Measurements from ENCODE around the gene SLC20A1.
"Not testable (repeated sequence)": the region's sequence is repeated elsewhere in the genome, so short reads cannot be mapped to it uniquely, and the experiment has no call there.

The SLC20A1 gene

DNA sequence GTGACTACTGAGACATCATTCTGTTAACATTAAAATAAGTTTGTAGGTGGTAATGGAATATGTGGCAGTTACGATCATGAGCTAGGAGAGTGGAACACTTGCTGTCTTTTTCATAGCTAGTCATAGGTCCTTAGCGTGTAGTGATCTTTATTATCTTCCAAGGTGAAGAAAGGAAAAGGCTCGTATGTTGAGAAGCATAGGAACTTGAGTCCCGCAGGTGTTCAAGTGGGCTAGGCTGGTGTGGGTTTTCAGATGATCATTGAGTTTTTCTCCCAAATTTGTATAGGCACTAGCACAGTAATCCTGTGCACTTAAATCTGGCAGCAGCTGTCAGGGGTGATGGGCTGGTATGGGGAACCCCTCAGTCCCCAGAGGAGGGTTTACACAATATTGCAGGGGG lies 10.9 kb downstream of the SLC20A1 start:
- no peak for DNase-seq

DNA sequence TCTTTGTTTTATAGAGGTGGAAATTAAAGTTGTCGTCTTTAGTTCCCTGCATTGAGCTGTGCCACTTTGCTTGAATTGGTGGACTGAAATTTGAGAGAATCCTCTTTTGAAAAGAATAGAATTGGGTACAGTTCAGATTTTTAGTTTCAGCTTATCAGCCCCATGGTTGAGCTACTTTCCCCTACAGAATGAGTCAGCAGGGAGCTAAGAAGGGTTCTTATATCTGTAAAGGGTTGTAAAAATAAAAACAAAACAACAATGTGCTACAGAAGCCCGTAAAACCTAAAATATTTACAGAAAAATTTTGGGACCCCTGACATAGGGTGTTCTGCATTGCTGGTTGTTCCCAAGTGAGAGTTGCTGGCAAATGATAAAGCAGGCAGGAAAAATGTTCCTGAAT lies 12.6 kb downstream of the SLC20A1 start:
- no peak for DNase-seq

DNA sequence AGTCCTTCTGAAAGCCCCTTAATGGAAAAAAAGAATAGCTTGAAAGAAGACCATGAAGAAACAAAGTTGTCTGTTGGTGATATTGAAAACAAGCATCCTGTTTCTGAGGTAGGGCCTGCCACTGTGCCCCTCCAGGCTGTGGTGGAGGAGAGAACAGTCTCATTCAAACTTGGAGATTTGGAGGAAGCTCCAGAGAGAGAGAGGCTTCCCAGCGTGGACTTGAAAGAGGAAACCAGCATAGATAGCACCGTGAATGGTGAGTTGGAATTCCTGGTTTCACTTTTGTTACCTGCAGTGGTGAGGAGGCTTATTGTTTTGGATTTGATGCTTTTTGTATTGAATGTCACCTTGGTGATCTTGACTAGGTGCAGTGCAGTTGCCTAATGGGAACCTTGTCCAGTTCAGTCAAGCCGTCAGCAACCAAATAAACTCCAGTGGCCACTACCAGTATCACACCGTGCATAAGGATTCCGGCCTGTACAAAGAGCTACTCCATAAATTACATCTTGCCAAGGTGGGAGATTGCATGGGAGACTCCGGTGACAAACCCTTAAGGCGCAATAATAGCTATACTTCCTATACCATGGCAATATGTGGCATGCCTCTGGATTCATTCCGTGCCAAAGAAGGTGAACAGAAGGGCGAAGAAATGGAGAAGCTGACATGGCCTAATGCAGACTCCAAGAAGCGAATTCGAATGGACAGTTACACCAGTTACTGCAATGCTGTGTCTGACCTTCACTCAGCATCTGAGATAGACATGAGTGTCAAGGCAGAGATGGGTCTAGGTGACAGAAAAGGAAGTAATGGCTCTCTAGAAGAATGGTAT lies 13.3 kb downstream of the SLC20A1 start:
- DNase-seq = no peak

DNA sequence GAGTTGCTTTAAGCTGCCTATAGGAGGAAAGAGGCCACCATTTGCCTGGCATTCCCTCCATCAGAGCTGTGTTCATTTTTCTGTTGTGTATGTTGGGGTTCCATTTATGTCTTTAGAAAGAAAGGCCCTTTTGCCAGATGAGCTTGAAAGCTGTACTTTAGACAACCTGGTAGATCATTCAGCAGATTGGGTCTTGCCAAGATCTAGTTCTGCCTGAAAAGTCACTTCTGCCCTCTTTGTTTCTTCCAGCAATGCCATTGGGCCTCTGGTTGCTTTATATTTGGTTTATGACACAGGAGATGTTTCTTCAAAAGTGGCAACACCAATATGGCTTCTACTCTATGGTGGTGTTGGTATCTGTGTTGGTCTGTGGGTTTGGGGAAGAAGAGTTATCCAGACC lies 14.4 kb downstream of the SLC20A1 start:
- no peak for DNase-seq

DNA sequence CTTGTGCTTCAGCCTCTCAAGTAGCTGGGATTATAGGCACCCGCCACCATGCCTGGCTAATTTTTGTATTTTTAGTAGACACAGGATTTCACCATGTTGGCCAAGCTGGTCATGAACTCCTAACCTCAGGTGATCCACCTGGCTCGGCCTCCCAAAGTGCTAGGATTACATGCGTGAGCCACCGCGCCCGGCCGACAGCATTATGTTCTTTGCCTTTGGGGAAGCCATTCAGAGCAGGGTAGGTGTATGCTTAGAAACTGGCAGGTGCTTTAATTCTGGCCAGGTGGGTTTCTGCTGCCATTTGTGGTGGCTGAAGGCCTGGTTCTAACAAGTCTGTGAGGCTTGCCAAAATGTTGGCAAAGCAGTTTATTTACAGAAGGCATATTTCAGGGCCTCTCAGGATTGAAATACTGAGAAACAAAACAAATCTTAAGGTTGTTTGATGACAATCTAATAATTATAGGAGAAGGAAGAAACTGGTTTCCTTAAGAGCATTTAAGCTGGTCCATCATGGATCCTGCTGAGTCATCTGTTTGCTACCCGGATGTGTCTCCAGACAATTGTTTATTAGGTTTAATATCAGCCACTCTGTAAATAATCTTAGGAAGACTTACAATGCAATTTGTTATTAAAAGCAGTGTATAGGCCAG lies 16.0 kb downstream of the SLC20A1 start:
- no peak for DNase-seq

DNA sequence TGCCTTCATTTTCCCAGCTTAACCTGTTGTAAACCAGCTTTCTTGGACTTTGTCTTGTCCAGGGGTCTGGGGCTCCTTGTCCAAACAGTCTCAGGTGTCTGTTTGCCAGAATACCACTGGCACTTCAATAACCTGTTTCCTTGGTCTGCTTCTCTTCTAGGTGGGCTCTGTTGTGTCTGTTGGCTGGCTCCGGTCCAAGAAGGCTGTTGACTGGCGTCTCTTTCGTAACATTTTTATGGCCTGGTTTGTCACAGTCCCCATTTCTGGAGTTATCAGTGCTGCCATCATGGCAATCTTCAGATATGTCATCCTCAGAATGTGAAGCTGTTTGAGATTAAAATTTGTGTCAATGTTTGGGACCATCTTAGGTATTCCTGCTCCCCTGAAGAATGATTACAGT lies 17.0 kb downstream of the SLC20A1 start:
- DNase-seq = no peak

DNA sequence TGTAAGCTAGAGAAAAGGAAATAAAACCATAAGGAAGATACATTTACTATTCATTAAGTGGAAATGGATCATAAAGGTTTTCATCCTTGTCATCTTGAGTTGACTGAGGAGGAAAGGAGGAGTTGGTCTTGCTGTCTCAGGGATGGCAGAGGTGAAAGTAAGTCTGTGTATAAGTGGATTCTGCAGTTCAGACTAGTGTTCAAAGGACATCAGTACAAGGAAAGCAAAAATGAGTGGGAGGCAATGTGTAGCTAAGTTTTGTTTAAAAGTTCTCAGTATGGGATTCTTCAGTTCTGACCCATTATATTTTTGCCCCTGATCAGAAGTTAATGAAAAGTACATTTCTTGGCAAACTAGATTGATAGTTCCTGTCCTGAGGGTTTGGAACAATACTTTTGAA lies 18.9 kb downstream of the SLC20A1 start:
- no peak for DNase-seq

DNA sequence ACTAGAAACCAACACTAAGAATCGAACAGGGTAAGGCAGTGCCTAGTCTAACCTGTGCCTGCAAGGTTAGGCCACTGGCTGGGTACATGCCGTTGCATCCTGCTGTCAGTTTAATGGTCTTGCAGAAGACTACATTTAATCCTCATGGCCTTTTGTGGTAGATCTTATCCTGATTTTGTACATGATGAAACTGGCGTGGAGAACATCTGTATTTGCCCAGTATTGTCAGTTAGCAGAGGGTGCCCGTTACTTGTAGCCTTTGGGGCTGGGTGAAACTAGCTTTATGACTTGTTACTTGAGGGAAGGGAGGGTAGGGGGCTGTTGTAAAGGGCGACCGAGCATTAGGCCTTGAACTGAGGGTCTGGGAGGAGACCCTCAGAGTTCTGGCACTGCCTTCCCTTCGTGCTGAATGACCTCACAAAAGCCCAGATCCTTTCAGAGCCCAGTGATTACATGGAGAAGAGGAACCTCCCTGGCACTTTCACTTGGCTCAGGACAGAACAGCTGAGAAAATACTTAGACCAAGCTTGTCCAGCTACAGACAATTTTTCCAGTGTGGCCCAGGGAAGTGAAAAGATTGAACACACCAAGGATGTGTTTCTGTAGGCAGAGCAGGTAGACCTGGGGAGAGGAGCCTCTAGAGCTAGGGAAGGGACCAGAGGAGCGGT lies 19.5 kb downstream of the SLC20A1 start:
- no peak for DNase-seq

DNA sequence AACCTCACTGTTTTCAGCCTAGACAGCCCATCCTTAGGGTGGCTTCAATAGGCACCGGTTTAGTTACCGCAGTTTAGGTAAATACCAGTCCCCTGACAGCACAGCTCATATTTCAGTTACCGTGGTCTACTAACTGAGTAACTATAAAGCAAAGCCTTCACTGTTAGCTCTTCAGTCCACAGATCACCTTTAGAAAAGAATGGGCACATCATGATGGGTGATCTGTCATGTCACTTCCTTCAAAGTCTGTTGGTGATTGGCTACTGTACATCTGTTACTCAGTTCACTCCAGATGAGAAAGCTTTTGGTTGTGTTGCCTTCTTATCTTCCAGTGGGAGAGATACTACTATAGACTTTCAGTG lies 21.0 kb downstream of the SLC20A1 start:
- DNase-seq = no peak

DNA sequence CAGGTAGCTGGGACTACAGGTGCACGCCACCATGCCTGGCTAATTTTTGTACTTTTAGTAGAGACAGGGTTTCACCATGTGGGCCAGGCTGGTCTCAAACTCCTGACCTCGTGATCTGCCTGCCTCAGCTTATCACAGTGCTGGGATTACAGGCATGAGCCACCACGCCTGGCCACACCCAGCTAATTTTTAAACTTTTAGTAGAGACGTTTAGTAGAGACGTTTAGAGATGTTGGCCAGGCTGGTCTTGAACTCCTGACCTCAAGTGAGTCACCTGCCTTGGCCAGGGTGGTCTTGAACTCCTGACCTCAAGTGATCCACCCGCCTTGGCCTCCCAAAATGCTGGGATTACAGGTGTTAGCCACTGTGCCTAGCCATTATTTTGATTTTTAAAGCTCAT lies 21.8 kb downstream of the SLC20A1 start:
- DNase-seq = not testable (repeated sequence)

DNA sequence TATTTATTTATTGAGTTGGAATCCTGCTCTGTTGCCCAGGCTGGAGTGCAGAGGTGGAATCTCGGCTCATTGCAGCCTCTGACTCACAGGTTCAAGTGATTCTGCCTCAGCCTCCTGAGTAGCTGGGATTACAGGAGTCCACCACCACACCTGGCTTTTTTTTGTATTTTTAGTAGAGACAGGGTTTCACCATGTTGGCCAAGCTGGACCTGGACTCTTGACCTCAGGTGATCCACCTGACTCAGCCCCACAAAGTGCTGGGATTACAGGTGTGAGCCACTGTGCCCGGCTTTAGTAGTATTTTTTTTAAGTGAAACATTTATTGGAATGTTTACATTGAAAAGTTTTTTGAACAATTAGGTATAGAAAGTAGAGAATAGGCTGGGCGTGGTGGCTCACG lies 23.9 kb downstream of the SLC20A1 start:
- DNase-seq = no peak

DNA sequence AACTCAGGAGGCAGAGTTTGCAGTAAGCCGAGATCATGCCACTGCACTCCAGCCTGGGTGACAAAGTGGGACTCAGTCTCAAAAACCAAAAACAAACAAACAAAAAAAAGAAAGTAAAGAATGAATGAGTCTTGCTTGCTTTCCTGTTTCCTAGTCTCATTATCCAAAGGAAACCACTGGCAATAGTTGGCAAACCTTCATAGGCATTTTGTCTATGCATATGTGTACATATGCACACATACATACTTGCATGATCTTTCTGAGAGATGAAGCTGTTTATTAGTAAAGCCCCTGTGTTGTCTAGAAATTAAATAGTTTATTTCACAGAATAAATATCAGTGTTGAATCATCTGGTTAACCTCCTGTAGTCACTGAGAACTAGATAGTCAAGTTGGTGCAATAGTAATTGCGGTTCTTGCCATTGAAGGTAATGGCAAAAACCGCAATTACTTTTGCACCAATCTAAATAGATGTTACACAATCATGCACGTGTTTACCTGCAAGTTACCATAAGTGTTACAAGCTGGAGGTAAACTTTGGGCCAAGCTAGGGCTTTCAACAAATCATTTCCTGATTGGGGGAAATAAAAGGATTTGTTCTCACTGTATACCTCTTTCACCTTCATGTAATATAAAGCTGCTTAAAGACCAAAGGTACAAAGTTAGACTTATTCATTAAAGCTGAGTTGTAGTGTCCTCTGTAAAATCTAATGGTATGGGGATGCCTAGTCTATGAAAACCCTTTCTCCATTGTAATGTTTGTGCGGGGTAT lies 24.7 kb downstream of the SLC20A1 start:
- DNase-seq = no peak

DNA sequence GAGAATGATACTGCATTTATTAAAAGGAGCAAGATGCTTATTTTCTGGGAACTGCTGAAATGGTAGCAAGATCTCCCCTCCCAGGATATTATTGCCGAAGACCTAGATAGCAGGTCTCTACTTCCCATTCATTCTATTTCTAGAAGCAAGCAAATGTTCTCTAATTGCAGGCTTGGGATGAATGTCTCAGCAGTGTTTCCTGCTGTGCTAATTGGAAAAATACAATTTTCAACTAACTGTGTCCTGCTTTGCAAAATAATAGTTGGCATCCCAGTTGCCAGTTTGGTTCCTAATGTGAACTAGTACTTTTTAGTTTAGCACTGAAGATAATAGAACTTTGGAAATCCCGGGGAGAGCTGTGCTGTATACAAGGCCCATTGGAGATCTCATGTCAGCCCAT lies 26.1 kb downstream of the SLC20A1 start:
- DNase-seq = no peak

DNA sequence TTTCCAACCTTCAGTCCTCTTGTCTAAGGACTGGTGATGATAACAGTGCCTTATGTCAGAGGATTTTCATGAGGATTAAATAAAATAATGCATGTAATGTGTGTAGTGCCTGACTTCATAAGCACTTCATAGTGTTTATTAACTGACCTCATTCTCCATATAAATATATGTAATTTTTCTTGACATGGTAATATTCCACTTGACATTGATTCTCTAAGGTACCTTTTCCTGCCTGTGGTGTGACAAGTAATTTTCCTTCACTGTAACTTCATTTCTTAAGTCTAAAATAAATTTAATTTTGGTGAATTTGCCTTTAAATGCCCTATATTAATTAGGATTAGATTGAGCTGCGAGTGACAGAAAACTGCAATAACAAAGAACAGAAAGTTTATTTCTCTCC lies 27.3 kb downstream of the SLC20A1 start:
- no peak for DNase-seq

DNA sequence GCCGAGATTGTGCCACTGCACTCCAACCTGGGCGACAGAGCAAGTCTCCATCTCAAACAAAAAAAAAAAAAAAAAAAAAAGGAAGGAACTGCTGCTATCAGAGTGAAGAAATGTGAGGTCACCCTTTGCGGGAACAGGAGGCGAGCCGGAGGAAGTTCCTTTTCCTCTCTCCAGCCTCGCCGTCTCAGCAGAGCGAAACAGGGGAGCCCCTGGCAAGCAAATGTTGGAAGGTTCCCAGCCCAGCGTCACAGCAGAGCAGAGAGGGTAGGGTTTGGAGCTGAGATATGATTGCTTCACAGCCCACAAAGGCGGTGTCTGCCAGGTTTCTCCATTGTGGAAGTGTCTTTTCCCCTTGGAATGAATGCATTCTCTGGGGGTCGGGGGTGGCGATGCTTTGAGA lies 28.5 kb downstream of the SLC20A1 start:
- no peak for DNase-seq

DNA sequence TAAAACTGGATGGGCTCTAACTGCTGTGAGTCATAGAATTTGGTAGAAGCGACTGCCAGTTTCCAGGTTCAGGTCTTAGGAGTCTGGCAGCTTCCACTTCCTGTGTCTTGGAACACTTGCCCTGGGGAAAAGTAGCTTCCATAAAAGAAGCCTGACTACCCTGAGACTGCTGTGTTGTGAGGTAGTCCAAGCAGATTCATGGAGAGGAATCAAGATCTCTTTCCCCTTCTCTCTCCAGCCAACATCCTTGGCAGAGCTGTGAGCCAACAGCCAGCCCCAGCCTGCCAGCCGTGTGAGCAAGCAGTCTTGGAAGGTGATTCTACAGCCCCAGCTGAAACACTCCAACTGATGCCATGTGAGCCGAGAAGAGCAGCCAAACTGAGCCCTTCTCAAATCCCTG lies 33.7 kb downstream of the SLC20A1 start:
- DNase-seq = no peak

DNA sequence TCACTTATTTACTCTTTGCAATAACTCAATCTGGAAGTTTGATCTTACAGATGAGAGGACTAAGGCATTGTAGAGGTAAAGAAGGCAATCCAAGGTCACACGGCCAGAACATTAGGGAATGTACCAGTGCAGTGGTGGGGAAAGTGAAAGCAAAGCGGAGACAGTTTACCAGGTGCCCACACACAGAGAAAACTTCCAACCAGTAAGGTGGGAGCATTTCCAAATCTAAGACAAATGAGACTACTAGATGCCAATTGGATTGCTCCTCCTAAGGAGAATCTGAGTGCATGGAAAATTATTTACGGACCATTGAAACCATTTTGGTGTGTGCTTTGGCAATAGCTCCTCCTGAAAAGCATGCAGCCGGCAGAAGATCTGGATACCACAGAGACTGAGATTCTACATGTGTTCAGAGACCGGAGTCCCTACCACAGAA lies 34.9 kb downstream of the SLC20A1 start:
- no peak for DNase-seq

DNA sequence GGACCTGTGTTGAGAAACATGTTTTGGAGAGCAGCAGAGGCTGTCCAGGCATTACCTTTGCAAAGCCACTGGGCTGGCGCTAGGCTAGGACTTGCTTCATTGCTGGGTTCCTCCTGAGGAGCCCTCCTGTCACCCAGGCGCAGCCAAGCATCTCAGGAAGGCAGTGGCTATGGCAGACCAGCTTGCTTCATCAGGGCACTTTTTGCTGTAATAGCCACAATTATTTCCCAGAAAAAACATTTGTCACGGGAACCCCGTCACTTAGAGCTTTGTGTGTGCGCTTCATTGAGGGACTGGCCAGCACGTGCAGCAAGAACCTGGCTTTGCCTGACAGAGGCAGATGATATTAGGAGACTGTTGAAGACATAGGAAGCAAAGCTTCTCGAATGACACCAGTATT lies 36.4 kb downstream of the SLC20A1 start:
- no peak for DNase-seq

DNA sequence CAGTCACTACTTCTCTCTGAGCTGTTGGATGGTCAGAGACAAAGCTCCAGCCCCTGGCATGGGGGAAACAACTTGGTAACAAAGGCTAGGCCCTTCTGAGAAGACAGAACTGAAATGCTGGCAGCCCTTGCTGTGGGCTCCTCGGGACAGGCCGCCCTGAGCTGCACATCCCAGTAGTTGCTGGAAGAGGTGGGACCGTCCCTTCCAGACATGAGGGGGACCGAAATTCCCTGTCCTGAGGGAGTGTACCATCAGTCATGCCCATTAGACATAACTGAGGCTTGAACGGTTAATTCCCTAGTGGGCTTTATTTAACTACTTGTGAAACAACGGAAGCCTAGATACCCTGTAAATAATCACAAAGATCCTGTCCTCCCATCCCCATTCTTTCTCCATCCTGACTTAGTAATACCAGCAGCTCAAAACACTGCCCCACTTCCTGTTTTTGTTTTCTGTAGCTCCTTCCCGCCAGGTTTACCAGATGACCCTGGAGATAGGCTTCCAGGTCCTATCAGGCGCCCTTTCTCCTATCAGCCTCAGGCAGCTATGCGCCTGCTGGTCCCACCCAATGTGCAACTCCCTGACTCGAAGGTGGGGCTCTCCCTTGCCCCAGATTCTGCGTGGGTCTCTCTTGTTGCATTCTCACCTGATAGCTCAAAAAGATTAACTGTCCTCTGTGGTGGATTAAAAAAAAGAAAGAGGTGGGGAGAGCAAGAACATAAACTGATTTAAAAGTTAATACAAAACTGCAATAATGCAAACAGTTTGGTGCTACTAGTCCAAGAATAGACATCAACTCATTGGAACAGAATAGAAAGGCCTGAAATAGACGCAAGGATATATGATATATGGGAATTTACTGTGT lies 38.0 kb downstream of the SLC20A1 start:
- DNase-seq = no peak

DNA sequence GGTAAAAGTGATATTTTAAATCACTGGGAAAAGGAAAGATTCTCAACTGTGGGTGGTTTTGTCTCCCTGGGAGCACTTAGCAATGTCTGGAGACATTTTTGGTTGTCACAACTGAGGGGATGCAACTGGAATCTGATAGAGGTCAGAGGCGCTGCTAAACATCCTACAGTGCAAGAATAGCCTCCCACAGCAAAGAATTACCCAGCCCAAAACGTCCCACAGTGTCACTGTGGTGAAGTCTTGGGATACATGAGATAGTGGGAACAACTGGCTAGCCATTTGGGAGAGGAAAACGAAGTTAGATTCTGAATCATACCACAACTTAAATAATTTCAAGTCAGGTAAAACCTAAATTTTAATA lies 38.7 kb downstream of the SLC20A1 start:
- no peak for DNase-seq

DNA sequence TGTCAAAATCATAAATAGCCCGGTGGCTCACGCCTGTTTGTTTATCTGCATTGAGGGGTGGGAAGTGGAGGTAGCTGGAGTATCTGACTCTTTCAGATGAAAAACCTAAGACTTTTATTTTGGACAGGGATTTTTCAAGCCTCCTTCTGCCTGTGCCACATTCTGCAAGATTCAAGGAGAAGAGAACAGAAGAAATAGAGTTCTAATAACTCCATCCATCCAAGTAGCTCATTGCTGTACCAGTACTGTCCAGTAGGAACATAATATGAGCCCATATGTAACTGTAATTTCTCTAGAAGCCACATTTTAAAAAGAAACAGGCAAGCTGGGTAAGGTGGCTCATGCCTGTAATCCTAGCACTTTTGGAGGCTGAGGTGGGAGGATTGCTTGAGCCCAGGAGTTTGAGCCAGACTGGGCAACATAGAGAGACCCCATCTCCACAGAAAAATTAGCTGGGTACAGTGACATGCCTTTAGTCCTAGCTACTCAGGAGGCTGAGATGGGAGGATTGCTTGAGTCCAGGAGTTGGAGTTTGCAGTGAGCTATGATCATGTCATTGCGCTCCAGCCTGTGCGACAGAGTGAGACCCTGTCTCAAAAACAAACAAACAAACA lies 39.6 kb downstream of the SLC20A1 start:
- no peak for DNase-seq
